Fibroblast of the conjunctiva (primary cell): ENCODE results near the gene DLG2.
"Not testable (repeated sequence)": the region's sequence is repeated elsewhere in the genome, so short reads cannot be mapped to it uniquely, and the experiment has no call there.

Source experiments
- DNase-seq: peaks from one replicate; pipeline ENCODE4 v3.0.0-alpha.2; 2010; ENCODE audit warnings: low read depth

Gene DLG2

GRCh38 chr11:84355911-84356310 lies 1271.2 kb downstream of the DLG2 start:
- no peak for DNase-seq

- no peak for DNase-seq
Observed at GRCh38 chr11:84345597-84345996, 1281.5 kb downstream of the DLG2 start.

- no peak for DNase-seq
Observed at GRCh38 chr11:84345027-84345426, 1282.1 kb downstream of the DLG2 start.

GRCh38 chr11:84339796-84340195 lies 1287.3 kb downstream of the DLG2 start:
- DNase-seq = no peak

- DNase-seq = no peak
Observed at GRCh38 chr11:84333221-84333620, 1293.9 kb downstream of the DLG2 start.

GRCh38 chr11:84322211-84322610 lies 1304.9 kb downstream of the DLG2 start:
- DNase-seq = no peak

GRCh38 chr11:84319863-84320262 lies 1307.3 kb downstream of the DLG2 start:
- DNase-seq = no peak

GRCh38 chr11:84316866-84317555 lies 1310.1 kb downstream of the DLG2 start:
- no peak for DNase-seq

- DNase-seq = no peak
Observed at GRCh38 chr11:84313830-84314359, 1313.2 kb downstream of the DLG2 start.

GRCh38 chr11:84310268-84310667 lies 1316.9 kb downstream of the DLG2 start:
- DNase-seq = no peak

- not testable (repeated sequence) for DNase-seq
Observed at GRCh38 chr11:84308491-84308890, 1318.7 kb downstream of the DLG2 start.

GRCh38 chr11:84300092-84300491 lies 1327.1 kb downstream of the DLG2 start:
- DNase-seq = no peak

GRCh38 chr11:84297570-84297969 lies 1329.6 kb downstream of the DLG2 start:
- no peak for DNase-seq

- no peak for DNase-seq
Observed at GRCh38 chr11:84295815-84296214, 1331.3 kb downstream of the DLG2 start.

GRCh38 chr11:84292955-84293354 lies 1334.2 kb downstream of the DLG2 start:
- DNase-seq = no peak

- no peak for DNase-seq
Observed at GRCh38 chr11:84292006-84292405, 1335.1 kb downstream of the DLG2 start.

GRCh38 chr11:84290647-84291046 lies 1336.5 kb downstream of the DLG2 start:
- no peak for DNase-seq

GRCh38 chr11:84289381-84289906 lies 1337.7 kb downstream of the DLG2 start:
- no peak for DNase-seq

GRCh38 chr11:84273541-84273940 lies 1353.6 kb downstream of the DLG2 start:
- DNase-seq = no peak

GRCh38 chr11:84270466-84270865 lies 1356.7 kb downstream of the DLG2 start:
- no peak for DNase-seq

GRCh38 chr11:84264066-84264465 lies 1363.1 kb downstream of the DLG2 start:
- no peak for DNase-seq

- DNase-seq = no peak
Observed at GRCh38 chr11:84261707-84262106, 1365.4 kb downstream of the DLG2 start.

GRCh38 chr11:84260862-84261261 lies 1366.3 kb downstream of the DLG2 start:
- no peak for DNase-seq

GRCh38 chr11:84256618-84257017 lies 1370.5 kb downstream of the DLG2 start:
- DNase-seq = no peak
